Measurements from ENCODE around the gene GFM1.
"Not testable (repeated sequence)": the region's sequence is repeated elsewhere in the genome, so short reads cannot be mapped to it uniquely, and the experiment has no call there.

The GFM1 gene

DNA sequence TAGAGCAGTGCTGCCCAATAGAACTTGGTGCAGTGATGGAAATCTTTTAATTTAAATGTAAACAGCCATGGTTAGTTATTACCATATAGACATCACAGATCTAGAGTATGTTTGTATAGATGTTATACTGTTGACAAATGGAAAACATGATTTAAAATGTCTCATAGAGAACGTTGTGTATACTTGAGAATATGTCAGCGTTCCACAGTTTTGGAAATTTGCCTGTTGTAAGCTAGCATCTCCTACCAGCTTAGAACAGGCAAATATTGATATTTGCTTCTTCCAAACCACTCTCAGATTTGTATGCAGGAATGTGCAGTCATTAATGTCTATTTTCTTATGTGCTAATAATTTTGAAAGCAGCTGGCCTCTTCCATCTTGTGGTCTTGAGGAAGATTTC, 36.5 kb downstream of the GFM1 start:
- Histone ChIP-seq H3K4me3 (replicated peaks; ENCODE audit: insufficient read depth, low read length) (no peak overlapping the region), H3K27ac (replicated peaks) (no peak overlapping the region), H3K27me3 (ENCODE audit: insufficient read depth, poor library complexity, severe bottlenecking) (no peaks in the 10 kb centered on the region)
- DNase-seq (ENCODE audit: low read depth in 1 of 2, low spot score in 1 of 2), result no peak
- TF ChIP-seq, protein P1, sequence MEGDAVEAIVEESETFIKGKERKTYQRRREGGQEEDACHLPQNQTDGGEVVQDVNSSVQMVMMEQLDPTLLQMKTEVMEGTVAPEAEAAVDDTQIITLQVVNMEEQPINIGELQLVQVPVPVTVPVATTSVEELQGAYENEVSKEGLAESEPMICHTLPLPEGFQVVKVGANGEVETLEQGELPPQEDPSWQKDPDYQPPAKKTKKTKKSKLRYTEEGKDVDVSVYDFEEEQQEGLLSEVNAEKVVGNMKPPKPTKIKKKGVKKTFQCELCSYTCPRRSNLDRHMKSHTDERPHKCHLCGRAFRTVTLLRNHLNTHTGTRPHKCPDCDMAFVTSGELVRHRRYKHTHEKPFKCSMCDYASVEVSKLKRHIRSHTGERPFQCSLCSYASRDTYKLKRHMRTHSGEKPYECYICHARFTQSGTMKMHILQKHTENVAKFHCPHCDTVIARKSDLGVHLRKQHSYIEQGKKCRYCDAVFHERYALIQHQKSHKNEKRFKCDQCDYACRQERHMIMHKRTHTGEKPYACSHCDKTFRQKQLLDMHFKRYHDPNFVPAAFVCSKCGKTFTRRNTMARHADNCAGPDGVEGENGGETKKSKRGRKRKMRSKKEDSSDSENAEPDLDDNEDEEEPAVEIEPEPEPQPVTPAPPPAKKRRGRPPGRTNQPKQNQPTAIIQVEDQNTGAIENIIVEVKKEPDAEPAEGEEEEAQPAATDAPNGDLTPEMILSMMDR (IDR thresholded peaks at IDR 0.05; ENCODE audit: insufficient read depth, low read length), result no peak
- TF ChIP-seq POLR2AphosphoS5 (IDR thresholded peaks at IDR 0.05; ENCODE audit: low read depth) (no peak), SPI1 (IDR thresholded peaks at IDR 0.05; ENCODE audit: borderline replicate concordance, low read depth) (no peak), GABPA (IDR thresholded peaks at IDR 0.05; ENCODE audit: low read depth) (no peak)
- TF ChIP-seq, protein P2, sequence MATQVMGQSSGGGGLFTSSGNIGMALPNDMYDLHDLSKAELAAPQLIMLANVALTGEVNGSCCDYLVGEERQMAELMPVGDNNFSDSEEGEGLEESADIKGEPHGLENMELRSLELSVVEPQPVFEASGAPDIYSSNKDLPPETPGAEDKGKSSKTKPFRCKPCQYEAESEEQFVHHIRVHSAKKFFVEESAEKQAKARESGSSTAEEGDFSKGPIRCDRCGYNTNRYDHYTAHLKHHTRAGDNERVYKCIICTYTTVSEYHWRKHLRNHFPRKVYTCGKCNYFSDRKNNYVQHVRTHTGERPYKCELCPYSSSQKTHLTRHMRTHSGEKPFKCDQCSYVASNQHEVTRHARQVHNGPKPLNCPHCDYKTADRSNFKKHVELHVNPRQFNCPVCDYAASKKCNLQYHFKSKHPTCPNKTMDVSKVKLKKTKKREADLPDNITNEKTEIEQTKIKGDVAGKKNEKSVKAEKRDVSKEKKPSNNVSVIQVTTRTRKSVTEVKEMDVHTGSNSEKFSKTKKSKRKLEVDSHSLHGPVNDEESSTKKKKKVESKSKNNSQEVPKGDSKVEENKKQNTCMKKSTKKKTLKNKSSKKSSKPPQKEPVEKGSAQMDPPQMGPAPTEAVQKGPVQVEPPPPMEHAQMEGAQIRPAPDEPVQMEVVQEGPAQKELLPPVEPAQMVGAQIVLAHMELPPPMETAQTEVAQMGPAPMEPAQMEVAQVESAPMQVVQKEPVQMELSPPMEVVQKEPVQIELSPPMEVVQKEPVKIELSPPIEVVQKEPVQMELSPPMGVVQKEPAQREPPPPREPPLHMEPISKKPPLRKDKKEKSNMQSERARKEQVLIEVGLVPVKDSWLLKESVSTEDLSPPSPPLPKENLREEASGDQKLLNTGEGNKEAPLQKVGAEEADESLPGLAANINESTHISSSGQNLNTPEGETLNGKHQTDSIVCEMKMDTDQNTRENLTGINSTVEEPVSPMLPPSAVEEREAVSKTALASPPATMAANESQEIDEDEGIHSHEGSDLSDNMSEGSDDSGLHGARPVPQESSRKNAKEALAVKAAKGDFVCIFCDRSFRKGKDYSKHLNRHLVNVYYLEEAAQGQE (IDR thresholded peaks at IDR 0.05; ENCODE audit: insufficient replicate concordance, low read depth), result no peak

DNA sequence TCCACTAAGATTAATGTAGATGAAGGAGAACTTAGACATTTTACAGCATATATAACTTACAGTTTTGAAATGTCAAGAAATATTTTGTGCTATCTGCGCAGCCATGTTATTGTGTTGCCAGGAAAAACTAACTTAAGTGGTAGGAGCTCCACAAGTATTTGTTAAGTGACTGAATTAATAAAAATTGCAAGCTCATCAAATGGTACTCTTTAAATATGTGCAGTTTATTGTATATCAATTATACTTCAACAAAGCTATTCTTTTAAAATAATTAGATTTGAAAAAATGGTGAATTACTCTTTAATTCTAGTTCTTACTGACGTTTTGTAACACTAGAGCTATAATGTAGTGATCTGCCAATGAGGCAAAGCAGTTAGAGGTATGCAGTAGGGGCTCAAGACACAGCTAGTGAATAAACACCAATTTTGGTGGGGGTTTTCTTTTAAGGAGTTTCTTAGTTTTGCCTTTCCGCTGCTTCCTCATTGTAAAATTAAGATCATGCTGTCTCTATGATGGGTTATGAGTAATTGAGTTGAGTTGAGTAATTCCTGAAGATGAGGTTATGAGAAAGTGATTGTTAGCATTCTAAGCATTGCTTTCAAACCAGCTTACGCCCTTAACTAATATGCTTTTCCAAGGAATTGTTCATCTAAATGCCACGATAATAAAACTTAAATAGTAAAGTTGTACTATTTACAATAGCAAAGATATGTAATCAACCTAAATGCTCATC, 39.1 kb downstream of the GFM1 start:
- DNase-seq (ENCODE audit: low read depth in 1 of 2, low spot score in 1 of 2), result no peak
- no peak for TF ChIP-seq POLR2AphosphoS5 (IDR thresholded peaks at IDR 0.05; ENCODE audit: low read depth)
- TF ChIP-seq SPI1 (IDR thresholded peaks at IDR 0.05; ENCODE audit: borderline replicate concordance, low read depth), result no peak
- TF ChIP-seq, protein P1 (IDR thresholded peaks at IDR 0.05; ENCODE audit: insufficient read depth, low read length), result no peak
- TF ChIP-seq GABPA (IDR thresholded peaks at IDR 0.05; ENCODE audit: low read depth), result no peak
- TF ChIP-seq, protein P2 (IDR thresholded peaks at IDR 0.05; ENCODE audit: insufficient replicate concordance, low read depth), result no peak
- no peaks in the 10 kb centered on the region for H3K27me3 ChIP-seq (ENCODE audit: insufficient read depth, poor library complexity, severe bottlenecking)
- no peak overlapping the region for H3K27ac ChIP-seq (replicated peaks)
- no peak overlapping the region for H3K4me3 ChIP-seq (replicated peaks; ENCODE audit: insufficient read depth, low read length)

DNA sequence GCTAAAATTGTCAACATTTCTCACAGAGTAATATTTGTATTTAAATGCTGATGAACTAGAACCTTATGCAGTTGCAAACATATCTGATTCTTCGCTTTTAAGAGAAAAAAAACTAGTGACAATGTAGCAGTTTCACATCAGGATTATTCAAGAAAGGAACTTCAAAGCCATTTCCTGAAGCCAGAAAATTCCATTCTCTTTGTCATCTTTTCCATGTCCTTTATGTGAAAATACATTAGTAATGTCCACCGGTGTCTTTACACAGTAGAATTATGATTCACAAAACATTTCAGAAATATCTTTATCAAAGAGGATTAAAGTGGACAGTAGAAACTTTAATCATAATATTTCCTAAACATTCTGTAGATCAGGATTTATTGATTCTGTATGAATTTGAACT, 40.8 kb downstream of the GFM1 start:
- H3K4me3 ChIP-seq (replicated peaks; ENCODE audit: insufficient read depth, low read length), result no peak overlapping the region
- no peak for DNase-seq (ENCODE audit: low read depth in 1 of 2, low spot score in 1 of 2)
- H3K27me3 ChIP-seq (ENCODE audit: insufficient read depth, poor library complexity, severe bottlenecking), result no peaks in the 10 kb centered on the region
- TF ChIP-seq, protein P1 (IDR thresholded peaks at IDR 0.05; ENCODE audit: insufficient read depth, low read length), result no peak
- TF ChIP-seq POLR2AphosphoS5 (IDR thresholded peaks at IDR 0.05; ENCODE audit: low read depth) (no peak), SPI1 (IDR thresholded peaks at IDR 0.05; ENCODE audit: borderline replicate concordance, low read depth) (no peak), GABPA (IDR thresholded peaks at IDR 0.05; ENCODE audit: low read depth) (no peak)
- TF ChIP-seq, protein P2 (IDR thresholded peaks at IDR 0.05; ENCODE audit: insufficient replicate concordance, low read depth), result no peak
- no peak overlapping the region for H3K27ac ChIP-seq (replicated peaks)

DNA sequence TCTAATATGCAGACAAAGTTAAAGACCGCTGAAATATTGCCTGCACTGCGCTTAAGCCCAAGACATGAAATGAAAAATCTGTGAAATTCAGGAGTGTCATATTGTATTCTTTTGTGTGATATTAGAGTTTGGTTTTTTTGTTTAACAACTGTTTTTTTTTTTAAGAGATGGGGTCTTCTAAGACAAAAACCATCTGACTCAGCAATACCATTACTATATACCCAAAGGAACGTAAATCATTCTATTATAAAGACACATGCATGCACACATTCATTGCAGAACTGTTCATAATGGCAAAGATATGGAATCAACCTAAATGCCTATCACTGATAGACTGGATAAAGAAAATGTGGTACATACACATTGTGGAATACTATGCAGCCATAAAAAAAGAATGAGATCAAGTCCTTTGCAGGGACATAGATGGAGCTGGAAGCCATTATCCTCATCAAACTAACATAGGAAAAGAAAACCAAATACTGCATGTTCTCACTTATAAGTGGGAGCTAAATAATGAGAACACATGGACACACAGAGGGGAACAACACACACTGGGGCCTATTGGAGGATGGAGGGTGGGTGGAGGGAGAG, 49.6 kb downstream of the GFM1 start:
- H3K4me3 ChIP-seq (replicated peaks; ENCODE audit: insufficient read depth, low read length); DNase-seq (ENCODE audit: low read depth in 1 of 2, low spot score in 1 of 2); H3K27ac ChIP-seq (replicated peaks); H3K27me3 ChIP-seq (ENCODE audit: insufficient read depth, poor library complexity, severe bottlenecking): not testable (repeated sequence)

Measured in HL-60 (cell line).